ENCODE measurements around the gene PSMG3. TPM values are rescaled to one million over a fixed set of nuclear protein-coding genes. Genes with fewer than 3 reads are reported as not detected.

The PSMG3 gene
- total RNA-seq, 2 experiments from 2014 or later, result 20.9 to 21.0 TPM

Other genes starting within 250 kb of the PSMG3 start
- gene MICALL2, start 110.6 kb downstream of the PSMG3 start, total RNA-seq, result 1 to 10 TPM; 1.2 to 2.1 TPM
- gene INTS1, start 65.6 kb downstream of the PSMG3 start, total RNA-seq, result 100 to 1,000 TPM; 106 to 113 TPM
- gene MAFK, start 39.3 kb downstream of the PSMG3 start, total RNA-seq, result 10 to 100 TPM; 48.7 to 49.8 TPM
- not detected for gene TMEM184A, start 13.8 kb downstream of the PSMG3 start, total RNA-seq
- gene ELFN1, start 100.2 kb upstream of the PSMG3 start, total RNA-seq, result not detected

Measured in CD8-positive, alpha-beta T cell (primary cell).